ENCODE results near the gene MYBPH.

The MYBPH gene

DNA sequence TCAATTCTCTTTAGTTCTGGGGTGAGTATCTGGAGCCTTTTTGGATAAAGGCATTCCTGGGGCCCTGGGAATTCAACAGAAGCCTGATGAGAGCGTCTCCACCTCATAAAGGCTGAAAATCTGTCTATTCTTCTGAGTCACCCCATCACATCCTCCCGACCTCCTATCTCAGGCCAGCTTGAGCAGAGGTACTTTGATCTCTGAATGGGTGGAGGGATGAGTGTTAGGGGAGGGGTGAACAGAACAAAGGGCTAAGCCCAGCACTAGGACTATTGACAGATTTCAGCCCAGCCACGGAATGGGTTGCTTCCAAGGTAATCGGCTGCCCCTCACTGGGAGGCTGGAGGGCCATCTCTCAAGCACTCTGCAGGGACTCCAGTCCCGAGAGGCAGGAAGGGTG lies 2.5 kb upstream of the MYBPH start:
- no peak for DNase-seq

DNA sequence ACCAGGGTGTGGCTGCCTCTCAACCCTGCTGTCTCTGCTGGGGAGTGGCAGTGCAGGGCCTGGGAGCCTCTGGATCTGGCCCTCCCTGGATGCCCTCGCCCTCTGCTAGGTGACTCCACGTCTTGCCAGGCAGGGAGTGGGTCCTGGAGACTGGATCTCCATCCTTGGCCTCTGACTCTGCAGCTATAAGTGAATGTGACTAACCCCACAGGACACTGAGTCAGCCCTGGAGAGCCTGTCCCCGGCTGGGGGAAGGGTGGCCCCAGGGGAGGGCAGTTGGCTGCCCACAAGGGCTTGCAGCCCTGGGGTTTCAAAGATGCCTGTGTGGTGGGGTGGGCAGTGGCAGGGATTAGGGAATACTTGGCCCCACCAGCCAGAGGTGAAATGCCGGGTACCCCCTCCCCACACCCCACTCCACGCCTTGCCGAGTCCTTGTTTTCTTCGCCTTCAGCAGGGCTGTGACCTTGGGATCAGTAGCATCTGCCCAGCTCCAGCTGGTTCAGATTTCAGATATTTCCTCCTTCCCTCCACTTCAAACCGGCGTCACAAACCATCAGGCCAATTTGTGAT lies 1.9 kb upstream of the MYBPH start:
- DNase-seq = no peak

DNA sequence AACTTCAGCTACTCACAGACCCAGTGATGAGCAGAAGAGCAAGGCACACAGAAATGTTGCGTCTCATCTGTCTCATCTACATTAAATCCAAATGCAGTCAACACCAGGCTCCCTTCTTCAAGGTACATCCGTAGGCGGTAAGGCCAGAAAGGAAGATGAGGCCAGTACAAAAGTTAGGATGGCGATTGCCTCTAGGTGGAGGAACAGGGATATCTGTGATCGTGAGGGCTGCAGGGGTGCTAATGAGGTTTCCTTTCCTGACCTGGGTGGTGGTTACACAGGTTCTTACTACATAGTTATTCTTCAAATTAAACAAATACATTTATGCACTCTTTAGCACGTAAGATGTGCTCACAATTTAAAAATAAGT lies 1.4 kb upstream of the MYBPH start:
- no peak for DNase-seq

DNA sequence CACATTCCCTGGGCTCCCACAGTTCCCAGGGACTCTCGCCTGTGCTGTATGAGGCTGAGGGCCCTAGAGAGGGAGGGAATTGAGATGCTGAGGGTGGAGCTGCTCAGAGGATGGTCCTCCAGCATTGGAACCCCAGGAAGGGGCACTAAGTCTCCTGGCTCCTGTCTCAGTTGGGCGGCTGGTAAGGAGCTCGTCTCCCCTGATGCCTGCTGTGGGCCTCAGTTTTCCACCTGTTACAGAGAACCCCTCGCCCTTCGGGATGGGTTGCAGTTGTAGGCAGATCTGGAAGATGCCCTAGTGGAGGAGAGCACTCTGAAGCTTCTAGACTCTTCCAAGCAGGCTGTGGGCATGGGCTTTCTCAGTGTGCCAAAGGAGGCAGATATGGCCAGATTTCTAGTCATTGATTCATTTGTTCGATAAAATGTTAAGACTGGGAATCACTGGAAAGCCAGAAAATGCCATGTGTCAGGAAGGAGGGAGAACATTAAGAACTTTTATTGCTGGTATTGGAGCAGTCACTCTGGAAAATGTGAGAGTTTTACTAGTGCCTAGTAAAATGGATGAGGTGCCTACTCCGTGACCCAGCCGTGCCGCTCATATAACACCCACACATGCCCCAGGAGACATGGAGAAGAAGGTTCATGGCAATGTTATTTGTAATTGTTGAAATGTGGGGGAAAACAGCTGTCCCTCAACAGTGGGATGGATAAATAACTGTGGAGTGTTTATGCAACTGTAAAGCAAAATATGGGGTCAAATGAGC lies 828 bp upstream of the MYBPH start:
- DNase-seq = no peak

DNA sequence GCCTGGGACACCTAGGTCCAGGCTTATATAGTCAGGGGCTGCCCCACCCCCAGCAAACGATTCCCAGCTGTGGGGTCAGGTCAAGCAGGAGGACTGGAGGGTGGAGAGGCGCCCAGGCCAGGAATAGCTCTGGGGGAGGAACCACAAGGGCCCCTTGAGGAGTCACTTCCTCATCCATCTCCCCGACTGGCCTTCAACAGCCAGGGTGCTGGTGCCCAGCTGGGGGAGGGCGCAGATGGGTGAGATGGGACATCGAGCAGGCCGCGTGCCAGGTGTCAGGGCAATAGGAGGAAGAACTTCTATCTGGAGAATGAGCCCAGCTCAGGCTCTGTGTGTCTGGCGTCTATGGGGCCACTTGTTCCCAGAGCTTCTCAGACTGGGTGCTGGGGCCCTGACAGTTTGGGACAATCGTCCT lies 208 bp upstream of the MYBPH start:
- DNase-seq = no peak

DNA sequence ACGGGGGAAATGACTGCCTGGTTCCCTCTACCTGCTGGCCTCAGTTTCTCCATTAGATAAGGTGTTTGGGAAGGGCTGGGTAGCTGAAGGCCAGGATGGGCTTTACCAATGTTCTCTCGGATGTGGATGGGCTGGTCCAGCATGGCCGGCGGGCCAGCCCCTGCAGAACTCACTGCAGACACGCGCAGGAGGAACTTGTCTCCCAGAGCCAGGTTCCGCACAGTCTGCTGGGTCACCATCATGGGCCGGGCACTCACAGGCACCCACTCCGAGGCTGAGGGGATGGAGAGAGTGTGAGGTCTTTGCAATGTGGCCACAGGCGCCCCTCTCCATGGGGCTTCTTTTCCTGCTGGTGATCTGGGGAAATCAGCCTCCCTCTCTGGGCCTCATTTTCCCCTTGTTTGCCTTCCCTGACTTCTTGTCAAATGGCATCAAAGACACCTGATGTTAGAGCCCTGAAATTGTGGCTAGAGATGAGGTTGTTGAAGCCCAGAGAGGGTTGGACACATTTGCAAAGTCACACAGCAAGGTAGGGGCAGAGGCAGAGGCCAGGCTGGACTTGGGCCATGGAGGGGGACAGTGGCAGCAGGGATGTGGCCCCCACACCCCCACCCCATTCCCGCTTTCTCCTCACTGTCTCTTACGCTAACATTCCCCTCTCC lies 1.2 kb downstream of the MYBPH start:
- no peak for DNase-seq

DNA sequence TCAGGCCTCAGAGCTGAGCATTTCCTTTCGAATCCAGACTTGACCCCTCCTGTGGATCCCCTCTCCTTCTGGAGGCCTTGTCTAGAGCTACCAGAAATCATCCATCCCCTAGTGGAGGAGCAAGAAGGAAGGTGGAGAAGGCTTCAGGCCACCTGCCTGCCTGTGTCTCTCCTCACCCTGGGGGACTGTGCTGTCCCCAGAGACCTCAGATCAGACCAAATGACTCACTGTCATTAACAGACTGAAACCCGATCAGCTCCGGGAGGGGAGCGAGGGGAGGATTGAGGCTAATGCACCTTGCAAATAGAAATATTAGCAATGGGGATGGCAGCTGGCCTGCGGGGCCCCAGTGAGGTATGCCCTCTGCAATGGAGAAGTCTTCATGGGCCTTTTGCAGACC lies 2.1 kb downstream of the MYBPH start:
- DNase-seq = no peak

DNA sequence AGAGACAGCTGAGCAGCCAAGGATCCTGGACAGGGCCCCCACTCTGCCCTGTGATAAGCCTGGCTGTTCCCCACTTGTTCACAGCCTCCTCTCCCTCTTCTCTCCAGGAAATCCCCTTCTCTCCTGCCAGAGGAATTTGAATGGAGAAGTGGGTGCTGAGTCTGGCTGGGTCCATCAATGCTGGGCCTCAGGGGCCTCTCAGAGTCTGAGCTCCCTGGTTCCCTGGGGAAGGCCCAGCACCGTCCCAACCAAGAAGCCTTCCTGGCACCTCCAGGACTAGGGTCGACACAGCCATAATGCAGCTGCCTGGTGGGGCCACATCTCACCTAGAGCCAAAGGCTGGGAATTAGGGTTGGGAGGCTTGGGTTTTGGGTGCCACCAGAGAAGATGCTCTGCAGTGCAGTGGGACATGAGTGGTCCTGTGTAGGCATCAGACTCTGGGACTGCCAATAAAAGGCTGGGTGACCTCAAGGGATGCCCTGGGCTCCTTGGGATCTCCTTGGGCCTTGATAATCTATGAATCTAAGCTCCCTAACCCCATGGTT lies 2.5 kb downstream of the MYBPH start:
- DNase-seq = no peak

DNA sequence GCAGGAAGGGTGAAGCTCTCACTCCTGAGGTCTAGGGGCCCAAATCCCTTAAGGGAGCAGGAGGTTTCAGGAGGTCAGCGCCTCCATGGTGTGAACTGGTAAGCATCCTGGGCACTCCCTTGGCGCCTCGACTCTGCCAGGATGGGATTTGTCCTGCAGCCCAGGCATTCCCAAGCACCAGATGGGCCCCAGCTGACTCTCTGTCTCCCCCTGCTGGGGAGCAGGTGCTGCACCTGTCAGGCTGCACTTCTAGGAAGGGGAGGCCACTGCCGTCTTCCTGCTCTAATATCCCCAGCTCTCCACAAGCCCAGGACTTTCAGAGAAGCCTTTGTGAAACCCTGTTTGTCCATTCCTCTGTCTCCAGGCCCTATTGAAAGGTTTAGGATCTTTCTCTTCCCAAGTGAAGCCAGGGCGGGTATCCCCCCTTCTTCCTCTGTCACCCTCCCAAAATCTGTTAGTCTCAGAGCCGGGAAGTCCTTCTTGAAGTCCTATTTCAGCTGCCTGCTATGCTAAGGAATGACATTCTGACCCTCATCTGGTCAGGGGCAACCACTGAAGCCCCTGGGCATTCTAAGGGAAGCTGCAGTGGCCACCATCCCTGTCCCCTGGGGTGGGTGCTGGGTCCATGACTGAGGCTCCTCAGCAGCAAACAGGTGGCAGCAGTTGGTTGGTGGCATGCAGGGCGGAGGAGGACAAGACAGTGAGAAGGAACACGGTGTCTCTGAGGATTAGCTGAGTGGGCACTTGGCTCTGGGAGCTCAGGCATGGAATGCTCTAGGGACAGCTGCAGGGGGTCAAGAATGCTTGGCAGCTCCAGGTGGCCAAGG lies 3.2 kb downstream of the MYBPH start:
- DNase-seq = peak; percentile 44

DNA sequence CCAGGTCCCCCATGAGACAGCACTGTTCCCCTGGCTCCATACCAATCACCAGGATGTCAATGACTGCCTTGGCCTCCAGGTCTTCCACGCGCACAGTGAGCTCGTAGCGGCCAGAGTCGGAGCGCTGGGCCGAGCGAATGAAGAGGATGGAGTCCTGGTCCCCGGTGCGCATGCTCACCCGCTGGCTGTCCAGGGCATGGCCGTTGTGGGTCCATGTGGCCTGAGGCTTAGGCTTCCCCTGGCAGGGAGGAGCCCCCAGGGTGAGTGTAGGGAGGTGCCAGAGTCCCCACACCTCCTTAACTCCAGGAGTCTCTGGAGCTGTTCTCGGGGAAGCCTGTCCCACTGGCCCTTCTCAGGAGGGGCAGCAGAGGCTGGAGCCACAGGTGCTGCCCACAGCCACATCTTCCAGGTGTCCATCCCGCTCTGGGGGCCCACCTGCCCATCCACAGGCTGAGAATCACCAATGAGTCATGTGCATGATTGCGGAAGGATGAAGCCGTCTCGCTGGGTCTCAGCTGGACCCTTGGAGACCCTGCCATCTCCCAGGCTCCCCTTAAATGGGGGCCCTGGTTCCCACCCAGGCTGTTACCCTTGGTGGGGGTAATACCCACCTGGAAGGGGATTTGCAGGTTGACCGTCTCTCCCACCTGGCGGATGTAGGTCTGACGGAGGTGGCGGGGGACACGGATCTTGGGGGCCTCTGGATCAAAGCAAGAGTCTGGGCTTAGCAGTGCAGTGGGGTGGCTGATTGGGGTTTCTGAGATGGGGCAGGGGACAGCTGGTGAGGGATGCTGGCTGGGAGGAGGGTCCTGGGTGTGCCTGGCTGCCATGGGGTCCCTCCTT lies 4.1 kb downstream of the MYBPH start:
- no peak for DNase-seq

DNA sequence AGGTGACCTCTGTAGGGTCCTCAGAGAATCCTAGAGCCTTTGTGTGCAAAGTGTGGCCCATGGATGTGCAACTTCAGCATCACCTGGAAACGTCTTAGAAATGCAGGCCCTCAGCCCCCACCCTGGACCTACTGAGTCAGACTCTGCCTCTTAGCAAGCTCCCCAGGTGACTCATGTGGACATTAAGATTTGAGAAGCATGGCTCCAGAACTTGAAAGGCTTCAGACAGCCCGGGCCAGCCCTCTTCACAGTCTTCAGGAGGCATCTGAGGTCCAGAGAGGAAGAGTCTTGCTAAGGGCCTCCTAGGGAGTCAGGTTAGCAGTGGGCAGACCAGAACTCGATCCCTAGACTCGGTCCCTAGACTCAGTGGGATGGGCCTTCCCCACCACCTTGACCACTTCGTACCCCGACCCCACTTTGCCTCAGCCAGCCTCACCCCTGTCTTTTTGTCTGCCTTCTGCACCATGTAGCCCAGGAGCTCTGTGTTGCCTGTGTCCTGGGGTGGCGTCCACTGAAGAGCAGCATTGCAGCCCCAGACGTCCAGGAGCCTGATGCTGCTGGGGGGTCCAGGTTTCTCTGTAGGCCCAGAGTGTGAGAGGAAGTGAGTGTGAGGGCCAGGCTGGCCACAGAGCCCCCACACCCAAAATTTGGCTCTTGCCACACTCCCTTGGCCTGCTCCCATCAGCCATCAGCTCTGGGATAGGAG lies 4.8 kb downstream of the MYBPH start:
- DNase-seq = no peak

DNA sequence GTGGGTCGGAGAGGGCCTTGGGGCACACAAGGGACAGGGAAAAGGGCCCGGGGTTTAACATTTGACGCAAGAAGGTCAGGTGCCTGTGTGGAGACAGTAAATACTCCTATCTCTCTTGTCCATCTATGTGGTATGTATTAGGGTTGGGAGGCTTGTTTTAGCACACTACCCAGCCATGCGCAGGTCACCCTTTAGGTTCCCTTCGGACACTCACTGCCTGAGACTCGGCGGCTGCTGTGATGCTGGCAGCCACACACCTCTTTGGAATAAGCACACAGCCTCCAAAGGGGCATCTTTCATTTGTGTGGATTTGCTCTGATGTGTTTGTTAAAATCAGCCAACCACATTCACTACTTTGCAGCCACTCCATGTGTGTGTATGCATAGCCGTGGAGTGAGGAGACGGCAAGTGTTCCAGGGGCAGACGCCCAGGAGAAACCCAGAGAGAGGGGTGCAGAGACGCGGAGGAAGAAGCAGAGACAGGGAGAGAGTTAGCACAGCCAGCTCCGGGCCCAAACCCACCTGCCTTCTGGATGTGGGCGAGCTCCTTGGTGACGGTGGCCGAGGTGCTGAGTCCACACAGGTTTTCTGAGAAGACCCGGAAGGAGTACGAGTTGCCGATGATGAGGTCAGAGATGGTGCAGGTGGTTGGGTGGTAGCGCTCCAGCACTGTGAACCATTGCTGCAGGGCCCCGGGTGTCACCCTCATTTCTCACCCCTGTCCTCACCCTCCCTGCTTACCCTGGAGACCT lies 5.7 kb downstream of the MYBPH start:
- no peak for DNase-seq

DNA sequence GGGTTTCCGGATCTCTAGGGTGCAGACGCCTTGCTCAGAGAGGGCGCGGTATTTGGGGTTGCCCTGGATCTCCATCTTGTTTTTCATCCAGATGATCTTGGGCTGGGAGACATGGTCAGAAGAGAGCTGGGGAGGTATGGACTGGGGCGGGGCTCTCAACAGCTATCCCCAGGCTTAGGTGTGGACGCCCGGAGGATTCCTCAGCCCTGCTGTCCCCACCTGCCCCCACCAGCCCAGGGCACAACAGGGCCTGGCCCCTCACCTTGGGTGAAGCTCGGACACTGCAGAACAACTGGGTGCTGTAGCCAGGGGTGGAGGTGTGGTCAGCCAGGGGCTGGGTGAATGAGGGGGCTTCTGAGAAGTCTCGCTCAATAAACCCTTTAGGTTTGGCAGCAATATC lies 6.6 kb downstream of the MYBPH start:
- DNase-seq = no peak

DNA sequence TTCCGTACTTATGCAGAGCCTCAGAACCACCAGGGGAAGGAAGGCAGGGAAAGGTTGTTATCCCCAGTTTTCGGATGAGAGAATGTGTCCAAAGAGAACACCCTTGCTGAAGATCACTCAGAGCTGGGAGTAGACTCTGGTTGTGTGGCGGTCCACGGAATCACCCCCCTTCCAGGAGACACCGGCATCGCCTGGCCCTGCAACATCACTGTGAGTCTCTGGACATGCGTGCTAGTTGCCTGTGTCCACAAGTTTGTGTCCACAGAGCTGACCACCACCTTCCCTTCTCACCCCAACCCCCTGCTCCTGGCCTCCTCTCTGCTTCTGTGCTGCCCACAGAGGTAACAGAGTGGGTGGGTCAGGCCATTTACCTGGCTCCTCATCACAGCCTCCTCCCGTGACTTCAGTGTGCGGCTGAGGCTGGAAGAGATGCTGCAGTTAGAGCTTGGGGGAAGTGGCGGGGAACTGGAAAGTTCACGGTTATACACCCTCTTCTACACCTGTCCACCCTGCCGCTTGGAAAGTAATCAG lies 7.3 kb downstream of the MYBPH start:
- DNase-seq = no peak

DNA sequence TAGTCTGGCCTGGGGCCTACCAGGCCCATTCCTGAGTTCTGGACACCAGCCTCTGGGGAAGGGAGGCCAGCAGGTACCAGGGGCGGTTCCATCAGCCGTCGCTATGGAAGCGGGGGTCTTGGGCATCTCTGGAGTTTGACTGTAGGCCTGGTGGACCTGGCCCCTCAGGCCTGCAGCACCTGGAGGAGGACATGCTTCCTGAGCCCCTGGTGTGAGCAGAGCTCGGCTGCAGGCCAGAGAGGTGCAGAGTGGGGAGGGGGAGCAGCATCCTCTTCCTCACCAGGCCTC lies 7.8 kb downstream of the MYBPH start:
- DNase-seq = no peak

DNA sequence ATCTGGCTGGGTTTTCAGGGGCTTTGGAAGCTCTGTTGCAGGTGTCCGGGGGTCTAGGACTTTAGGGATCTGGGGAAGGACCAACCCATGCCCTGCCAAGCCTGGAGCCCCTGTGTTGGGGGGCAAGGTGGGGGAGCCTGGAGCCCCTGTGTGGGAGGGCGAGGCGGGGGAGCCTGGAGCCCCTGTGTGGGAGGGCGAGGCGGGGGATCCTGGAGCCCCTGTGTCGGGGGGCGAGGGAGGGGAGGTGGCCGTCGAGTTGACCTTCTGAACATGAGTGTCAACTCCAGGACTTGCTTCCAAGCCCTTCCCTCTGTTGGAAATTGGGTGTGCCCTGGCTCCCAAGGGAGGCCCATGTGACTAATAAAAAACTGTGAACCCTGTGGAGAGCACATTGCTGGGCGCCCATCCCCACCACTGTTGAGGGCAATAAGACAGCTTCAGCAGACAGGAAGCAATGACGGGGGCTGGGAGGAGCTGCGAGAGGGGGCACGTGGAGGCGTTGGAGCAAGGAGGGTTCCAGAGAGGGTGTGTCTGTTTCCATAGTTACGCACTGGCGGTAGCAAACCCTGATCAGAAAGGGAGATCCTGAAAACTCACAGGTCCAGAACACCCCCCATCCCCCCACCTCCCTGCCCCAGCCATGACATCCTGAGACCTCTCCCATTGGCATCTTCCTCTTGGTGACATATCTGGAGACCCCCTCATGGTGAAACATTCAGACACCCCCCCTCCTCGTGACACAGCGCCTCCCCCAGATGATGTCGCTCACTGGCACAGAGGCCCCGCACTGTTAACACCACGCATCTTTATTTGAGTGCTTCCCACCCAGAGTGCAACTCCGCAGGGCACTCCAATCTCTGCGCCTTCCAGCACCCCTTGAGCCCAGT lies 8.4 kb downstream of the MYBPH start:
- peak; percentile 17 for DNase-seq

DNA sequence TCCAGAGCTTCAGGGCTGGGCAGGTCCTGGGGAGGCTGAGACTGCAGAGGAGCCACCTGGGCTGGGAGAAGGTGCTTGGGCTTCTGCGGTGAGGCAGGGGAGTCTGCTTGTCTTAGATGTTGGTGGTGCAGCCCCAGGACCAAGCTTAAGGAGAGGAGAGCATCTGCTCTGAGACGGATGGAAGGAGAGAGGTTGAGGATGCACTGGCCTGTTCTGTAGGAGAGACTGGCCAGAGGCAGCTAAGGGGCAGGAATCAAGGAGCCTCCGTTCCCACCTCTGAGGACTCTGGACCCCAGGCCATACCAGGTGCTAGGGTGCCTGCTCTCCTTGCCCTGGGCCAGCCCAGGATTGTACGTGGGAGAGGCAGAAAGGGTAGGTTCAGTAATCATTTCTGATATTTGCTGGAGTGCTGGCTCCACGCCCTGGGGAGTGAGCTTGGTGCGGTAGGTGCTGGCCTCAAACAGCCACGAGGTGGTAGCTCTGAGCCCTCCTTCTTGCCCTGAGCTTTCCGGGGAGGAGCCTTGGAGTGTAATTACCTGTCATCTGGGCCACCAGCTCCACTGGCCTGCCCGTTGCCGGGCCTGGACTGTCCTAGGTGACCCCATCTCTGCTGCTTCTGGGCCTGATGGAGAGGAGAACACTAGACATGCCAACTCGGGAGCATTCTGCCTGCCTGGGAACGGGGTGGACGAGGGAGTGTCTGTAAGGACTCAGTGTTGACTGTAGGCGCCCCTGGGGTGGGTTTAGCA lies 9.3 kb downstream of the MYBPH start:
- no peak for DNase-seq

DNA sequence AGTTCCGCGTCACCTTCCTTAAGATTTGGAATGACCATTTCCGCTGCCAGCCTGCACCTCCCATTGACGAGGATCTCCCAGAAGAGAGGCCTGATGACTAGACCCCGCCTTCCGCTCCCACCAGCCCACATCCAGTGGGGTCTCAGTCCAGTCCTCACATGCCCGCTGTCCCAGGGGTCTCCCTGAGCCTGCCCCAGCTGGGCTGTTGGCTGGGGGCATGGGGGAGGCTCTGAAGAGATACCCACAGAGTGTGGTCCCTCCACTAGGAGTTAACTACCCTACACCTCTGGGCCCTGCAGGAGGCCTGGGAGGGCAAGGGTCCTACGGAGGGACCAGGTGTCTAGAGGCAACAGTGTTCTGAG lies 9.8 kb downstream of the MYBPH start:
- no peak for DNase-seq

All from COR-L47 (cell line).